GM12865 (cell line): ENCODE data around the gene DAD1.

Experiments
- DNase-seq: peaks from one replicate; pipeline ENCODE4 v3.0.0; 2010; ENCODE audit warnings: low read depth
- H3K4me3 ChIP-seq: 2 replicates; pipeline ENCODE4 v1.5.1; 2011; ENCODE audit warnings: mild to moderate bottlenecking, low read depth, low read length, control low read depth
- CTCF ChIP-seq: IDR thresholded peaks from 2 replicates; pipeline ENCODE4 v1.5.1; 2011; ENCODE audit warnings: low read length, control low read depth, low read depth, inconsistent platforms; ENCODE audit not compliant: insufficient read depth; ENCODE audit errors: missing control alignments

DAD1 gene

DNA sequence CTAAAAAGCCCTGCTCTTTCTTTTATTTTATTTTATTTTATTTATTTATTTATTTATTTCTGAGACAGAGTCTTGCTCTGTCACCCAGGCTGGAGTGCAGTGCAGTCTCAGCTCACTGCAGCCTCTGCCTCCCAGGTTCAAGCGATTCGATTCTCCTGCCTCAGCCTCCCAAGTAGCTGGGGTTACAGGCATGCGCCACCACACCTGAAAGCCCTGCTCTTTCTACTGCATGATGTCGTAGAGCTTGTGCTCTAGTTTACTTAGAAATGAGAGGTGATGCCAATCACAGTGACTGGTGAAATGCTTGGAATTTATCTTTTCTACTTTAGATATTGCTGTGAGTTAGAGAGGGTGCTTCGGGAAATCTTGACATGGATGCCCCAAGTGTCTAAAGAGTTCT lies 54.5 kb downstream of the DAD1 start:
- no peak for TF ChIP-seq CTCF
- H3K4me3 ChIP-seq: peak overlapping the region; percentile 56
- no peak for DNase-seq

DNA sequence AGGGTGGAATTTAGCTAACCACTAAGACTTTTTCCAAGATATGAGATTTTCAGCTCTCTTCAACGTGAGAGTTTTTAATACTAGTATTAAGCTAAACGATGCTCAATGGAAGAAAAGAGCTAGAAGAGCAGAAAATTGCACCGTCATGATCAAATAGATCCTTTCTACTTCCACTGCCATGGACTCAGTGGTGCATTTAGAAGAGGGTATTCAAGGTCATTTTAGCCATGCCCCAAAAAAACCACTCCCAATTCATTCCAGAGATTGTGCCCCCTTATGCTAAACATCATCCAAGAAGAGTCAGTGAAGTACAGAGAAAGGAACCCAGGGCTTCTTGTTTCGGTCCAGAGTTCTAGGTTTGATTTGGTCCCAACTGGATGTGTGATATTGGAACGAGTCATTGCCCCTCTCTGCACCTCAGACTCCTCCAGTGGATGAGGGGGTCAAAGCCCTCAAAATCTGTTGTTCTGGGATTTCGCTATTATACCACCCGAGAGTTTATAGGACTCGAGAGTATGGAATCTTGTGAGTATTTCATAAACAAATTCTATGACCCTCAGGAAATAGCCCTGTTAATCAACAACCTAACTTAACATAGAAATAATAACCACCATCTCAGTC lies 55.2 kb downstream of the DAD1 start:
- no peak for TF ChIP-seq CTCF
- peak overlapping the region; percentile 56 for H3K4me3 ChIP-seq
- no peak for DNase-seq

GRCh38 chr14:22533057-22533704 lies 55.8 kb downstream of the DAD1 start:
- TF ChIP-seq CTCF: no peak
- peak; percentile 49 for DNase-seq
- H3K4me3 ChIP-seq: peak overlapping the region; percentile 56

DNA sequence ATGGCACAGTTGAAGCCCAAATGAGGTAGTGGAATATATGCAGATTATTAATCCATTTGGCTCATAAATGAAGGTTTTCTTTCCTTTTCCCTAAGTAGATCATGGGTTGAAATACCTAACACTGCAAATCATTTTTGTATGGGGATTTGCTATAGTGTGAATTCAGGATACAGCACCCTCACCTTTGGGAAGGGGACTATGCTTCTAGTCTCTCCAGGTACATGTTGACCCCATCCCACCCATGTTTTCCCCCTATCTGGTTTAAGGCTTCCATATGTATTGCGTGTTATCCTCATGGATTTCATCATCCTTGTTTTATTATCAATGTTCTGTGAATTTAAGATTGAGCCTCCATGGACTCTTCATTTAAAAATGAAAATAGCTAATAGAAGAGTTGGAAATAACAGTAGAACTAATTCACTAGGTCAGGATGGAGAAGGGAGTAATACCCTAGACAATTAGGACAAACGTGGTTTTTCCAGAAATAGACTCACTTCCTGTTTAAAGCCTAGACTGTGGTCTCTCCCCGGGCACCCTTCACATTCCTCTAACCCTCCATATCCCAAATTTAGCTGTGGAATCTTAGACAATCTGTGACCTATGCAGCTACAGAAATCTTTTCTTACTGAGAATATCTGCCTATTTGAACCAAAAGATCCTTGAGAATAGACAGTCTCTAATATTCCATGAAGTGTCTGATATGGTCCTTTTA lies 56.5 kb downstream of the DAD1 start:
- peak overlapping the region; percentile 56 for H3K4me3 ChIP-seq
- TF ChIP-seq CTCF: no peak
- DNase-seq: no peak

GRCh38 chr14:22531451-22532344 lies 57.3 kb downstream of the DAD1 start:
- TF ChIP-seq CTCF: no peak
- DNase-seq: peak; percentile 93
- peak overlapping the region; percentile 56 for H3K4me3 ChIP-seq

GRCh38 chr14:22530127-22530526 lies 58.9 kb downstream of the DAD1 start:
- no peak overlapping the region for H3K4me3 ChIP-seq
- no peak for TF ChIP-seq CTCF
- no peak for DNase-seq
